OCI-LY3 (cell line): ENCODE measurements around the gene IFIH1.

ENCODE experiments used
- H2AFZ ChIP-seq: fragments of 200-600, 300-600 bp; shearing (Covaris generic); 2 replicates; pipeline ENCODE4 v1.6.0; 2014; ENCODE audit warnings: antibody characterized with exemption, low read depth, low read length
- H3K27ac ChIP-seq: fragments of 200-600, 300-600 bp; sonication (generic); 2 replicates; pipeline ENCODE4 v1.5.1; 2014; ENCODE audit warnings: mild to moderate bottlenecking, low read length, moderate library complexity, mixed read lengths
- H3K27me3 ChIP-seq: fragments of 200-600, 300-600 bp; sonication (generic); 2 replicates; pipeline ENCODE4 v1.6.1; 2014; ENCODE audit warnings: low read depth, low read length, mixed read lengths
- H3K36me3 ChIP-seq: fragments of 200-600, 300-600 bp; sonication (generic); replicated peaks from 2 replicates; pipeline ENCODE3; 2014; ENCODE audit warnings: low read depth, low read length, mixed read lengths
- H3K4me1 ChIP-seq: fragments of 300-600, 200-600 bp; sonication (generic); 2 replicates; pipeline ENCODE4 v1.6.1; 2014; ENCODE audit warnings: low read length, mixed read lengths
- H3K4me2 ChIP-seq: fragments of 200-600, 300-600 bp; sonication (generic); 2 replicates; pipeline ENCODE4 v1.6.1; 2014; ENCODE audit warnings: low read length, mixed read lengths
- H3K4me3 ChIP-seq: fragments of 300-600, 200-600 bp; sonication (generic); 2 replicates; pipeline ENCODE4 v1.5.1; 2014; ENCODE audit warnings: antibody characterized with exemption, mild to moderate bottlenecking, low read length, moderate library complexity
- H3K79me2 ChIP-seq: fragments of 300-600, 200-600 bp; shearing (Covaris generic); 2 replicates; pipeline ENCODE4 v1.6.1; 2014; ENCODE audit warnings: mild to moderate bottlenecking, low read length, mixed read lengths
- H3K9ac ChIP-seq: fragments of 300-600, 200-600 bp; shearing (Covaris generic); 2 replicates; pipeline ENCODE4 v1.6.0; 2014; ENCODE audit warnings: mild to moderate bottlenecking, low read length, moderate library complexity
- H3K9me3 ChIP-seq: fragments of 200-600, 300-600 bp; shearing (Covaris generic); 2 replicates; pipeline ENCODE4 v1.6.1; 2014; ENCODE audit warnings: low read length, mixed read lengths; ENCODE audit not compliant: insufficient read depth
- H4K20me1 ChIP-seq: fragments of 200-600, 300-600 bp; sonication (generic); 2 replicates; pipeline ENCODE4 v1.6.1; 2016; ENCODE audit warnings: low read length, mixed read lengths; ENCODE audit not compliant: insufficient read depth
- EZH2phosphoT487 ChIP-seq: fragments of 200-600 bp; shearing (Covaris generic); IDR thresholded peaks from 2 replicates; pipeline ENCODE4 v1.6.1; 2018; ENCODE audit warnings: antibody characterized with exemption, mixed run types, low read depth
- TF ChIP-seq, protein P1 (sequence below): fragments of 200-600, 300-600 bp; sonication (generic); IDR thresholded peaks from 2 replicates; pipeline ENCODE4 v1.5.1; 2014; ENCODE audit warnings: antibody characterized with exemption, low read length, low read depth

Gene IFIH1

GRCh38 chr2:162318328-162319180 lies at the start of gene IFIH1:
Gene IFIH1, minus strand, starts transcription at chr2:162318684. Its CDS starts 377 bp downstream, at chr2:162318307.
- Histone ChIP-seq H3K27ac (peak within 1 kb of the TSS; percentile 87), H3K79me2 (peaks cover 56% of the 10 kb centered on the region), H4K20me1 (peaks cover 18% of the 10 kb centered on the region), H3K27me3 (no peaks in the 10 kb centered on the region), H3K4me1 (peaks cover 38% of the 10 kb centered on the region), H3K4me2 (peak within 1 kb of the TSS; percentile 90), H3K9me3 (no peaks in the 10 kb centered on the region), H2AFZ (peak within 1 kb of the TSS; percentile 78), H3K36me3 (peaks cover 21% of the 10 kb centered on the region), H3K9ac (peak within 1 kb of the TSS; percentile 93), H3K4me3 (peak within 1 kb of the TSS; percentile 96)
- TF ChIP-seq EZH2phosphoT487: no peak
- TF ChIP-seq, protein P1, sequence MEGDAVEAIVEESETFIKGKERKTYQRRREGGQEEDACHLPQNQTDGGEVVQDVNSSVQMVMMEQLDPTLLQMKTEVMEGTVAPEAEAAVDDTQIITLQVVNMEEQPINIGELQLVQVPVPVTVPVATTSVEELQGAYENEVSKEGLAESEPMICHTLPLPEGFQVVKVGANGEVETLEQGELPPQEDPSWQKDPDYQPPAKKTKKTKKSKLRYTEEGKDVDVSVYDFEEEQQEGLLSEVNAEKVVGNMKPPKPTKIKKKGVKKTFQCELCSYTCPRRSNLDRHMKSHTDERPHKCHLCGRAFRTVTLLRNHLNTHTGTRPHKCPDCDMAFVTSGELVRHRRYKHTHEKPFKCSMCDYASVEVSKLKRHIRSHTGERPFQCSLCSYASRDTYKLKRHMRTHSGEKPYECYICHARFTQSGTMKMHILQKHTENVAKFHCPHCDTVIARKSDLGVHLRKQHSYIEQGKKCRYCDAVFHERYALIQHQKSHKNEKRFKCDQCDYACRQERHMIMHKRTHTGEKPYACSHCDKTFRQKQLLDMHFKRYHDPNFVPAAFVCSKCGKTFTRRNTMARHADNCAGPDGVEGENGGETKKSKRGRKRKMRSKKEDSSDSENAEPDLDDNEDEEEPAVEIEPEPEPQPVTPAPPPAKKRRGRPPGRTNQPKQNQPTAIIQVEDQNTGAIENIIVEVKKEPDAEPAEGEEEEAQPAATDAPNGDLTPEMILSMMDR: peak; percentile 45

DNA sequence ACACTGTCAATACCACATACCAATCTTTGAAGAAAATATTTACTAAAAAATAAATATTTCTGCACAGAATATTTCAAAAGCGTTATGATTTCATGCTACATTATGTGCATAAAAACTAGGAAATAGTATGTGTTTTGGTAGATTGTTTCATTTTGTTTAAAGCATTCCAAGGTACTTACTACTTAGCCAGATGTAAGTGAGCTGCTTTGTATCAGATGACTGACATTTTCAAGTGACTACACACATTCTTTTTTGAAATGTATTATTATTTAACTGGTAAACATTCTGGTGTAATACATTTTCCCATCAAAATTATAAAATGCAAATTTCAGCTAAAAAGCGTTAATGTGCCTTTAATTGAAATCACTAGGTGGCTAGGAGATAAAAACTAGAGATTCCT lies 46.9 kb upstream of the IFIH1 start:
- TF ChIP-seq EZH2phosphoT487: no peak
- TF ChIP-seq, protein P1: no peak

DNA sequence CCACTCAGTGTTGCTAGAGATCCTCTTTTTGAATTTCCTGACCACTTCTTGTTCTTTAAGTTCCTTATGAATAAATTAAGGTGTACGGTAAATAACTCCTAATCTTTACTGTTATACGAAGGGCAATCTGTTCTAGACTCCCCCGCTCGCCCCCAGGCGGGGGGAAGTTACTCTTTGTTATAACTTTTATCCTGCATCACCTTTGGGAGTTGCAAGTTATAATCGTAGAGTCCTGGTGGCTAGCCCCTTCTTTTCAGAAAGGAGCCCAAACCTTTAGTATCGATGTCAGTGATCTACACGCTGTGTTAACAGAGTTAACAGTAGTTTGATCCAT lies 26.1 kb upstream of the IFIH1 start:
- peaks cover 10% of the 10 kb centered on the region for H3K4me1 ChIP-seq
- H3K27ac ChIP-seq: peak overlapping the region; percentile 35; the same call in 1 of the 2 replicates
- no peaks in the 10 kb centered on the region for H3K36me3 ChIP-seq
- no peaks in the 10 kb centered on the region for H3K9me3 ChIP-seq
- H3K4me3 ChIP-seq: peak overlapping the region; percentile 84
- H3K9ac ChIP-seq: peak overlapping the region; percentile 73
- no peaks in the 10 kb centered on the region for H3K27me3 ChIP-seq
- H3K4me2 ChIP-seq: peak overlapping the region; percentile 64
- TF ChIP-seq, protein P1: no peak
- no peak for TF ChIP-seq EZH2phosphoT487
- no peaks in the 10 kb centered on the region for H4K20me1 ChIP-seq
- H3K79me2 ChIP-seq: 0 out of 2 replicates have a peak, but pooled peaks cover 4% of the 10 kb centered on the region
- H2AFZ ChIP-seq: peak overlapping the region; percentile 67

More for the DNA sequence above, 46.9 kb upstream of the IFIH1 start:
- Histone ChIP-seq H3K4me3 (no peak overlapping the region), H4K20me1 (no peaks in the 10 kb centered on the region), H3K79me2 (no peaks in the 10 kb centered on the region), H3K9me3 (no peaks in the 10 kb centered on the region), H3K4me2 (no peak overlapping the region), H3K4me1 (no peaks in the 10 kb centered on the region), H3K9ac (no peak overlapping the region), H3K27me3 (no peaks in the 10 kb centered on the region), H3K36me3 (no peaks in the 10 kb centered on the region), H3K27ac (no peak overlapping the region), H2AFZ (no peak overlapping the region)

DNA sequence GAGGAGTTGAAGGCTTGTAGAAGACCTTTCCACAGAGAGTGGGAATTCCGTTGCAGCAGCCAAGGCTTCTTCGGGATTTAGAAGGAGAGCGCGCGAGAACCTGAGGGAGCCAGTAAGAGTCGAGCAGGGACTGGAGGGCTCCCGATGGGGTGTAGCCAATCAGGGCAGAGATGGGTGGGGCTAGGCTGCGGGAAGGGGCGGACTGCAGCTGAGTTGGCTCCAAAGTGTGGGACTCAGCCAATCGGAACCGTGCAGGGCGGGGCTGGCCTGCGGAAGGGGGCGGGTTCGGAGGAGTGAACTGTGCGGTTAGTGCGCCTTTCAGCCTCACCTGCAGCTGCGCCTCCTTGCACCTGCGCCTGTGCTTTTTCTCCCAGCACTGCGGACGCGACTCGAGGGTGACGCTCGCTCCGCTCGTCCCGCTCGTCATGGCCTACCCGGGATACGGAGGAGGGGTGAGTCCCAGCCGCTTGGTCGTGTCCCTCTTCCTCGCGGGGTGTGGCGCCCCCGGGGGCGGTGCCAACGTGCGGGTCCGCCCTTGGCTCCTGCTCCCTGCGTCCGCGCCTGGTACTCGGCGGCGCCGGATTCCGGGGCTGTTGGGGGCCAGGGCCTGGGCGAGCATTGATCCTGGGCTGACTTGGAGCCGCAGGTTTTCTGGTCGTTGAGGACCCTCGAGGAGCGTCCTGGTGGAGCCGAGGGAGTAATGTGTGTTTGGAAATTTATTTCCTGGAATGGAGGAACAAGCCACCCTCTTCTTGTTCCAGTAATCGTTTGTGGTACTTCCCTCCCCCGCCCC lies 25.5 kb upstream of the IFIH1 start, which contains the start of gene GCA:
TSS of gene GCA (plus strand) at position 309 of the 793 bp plus-strand sequence. CDS start at position 426, 117 bp downstream.
- H2AFZ ChIP-seq: peak within 1 kb of the TSS; percentile 96
- H3K9ac ChIP-seq: peak within 1 kb of the TSS; percentile 73
- H3K4me1 ChIP-seq: peaks cover 10% of the 10 kb centered on the region
- H3K79me2 ChIP-seq: 0 out of 2 replicates have a peak, but pooled peaks cover 4% of the 10 kb centered on the region
- H3K9me3 ChIP-seq: no peaks in the 10 kb centered on the region
- peak within 1 kb of the TSS; percentile 35 for H3K27ac ChIP-seq
- no peaks in the 10 kb centered on the region for H4K20me1 ChIP-seq
- H3K4me2 ChIP-seq: peak within 1 kb of the TSS; percentile 77
- no peaks in the 10 kb centered on the region for H3K36me3 ChIP-seq
- H3K4me3 ChIP-seq: peak within 1 kb of the TSS; percentile 84
- H3K27me3 ChIP-seq: no peaks in the 10 kb centered on the region
- TF ChIP-seq EZH2phosphoT487: no peak
- TF ChIP-seq, protein P1: no peak
